HCT116 (cell line): ENCODE data around the gene FAM184A. TPM values are rescaled to one million over a fixed set of nuclear protein-coding genes. Genes with fewer than 3 reads are reported as not detected.

Source experiments
- ATAC-seq: fragments of 200-7000 bp; cut with Tn5 transposase; 2 replicates; pipeline ENCODE4 v1.9.1; 2020; ENCODE audit warnings: mild to moderate bottlenecking, moderate library complexity
- BruUV-seq: library from RNA; stranded (reverse); fragments of 400-500 nt; replicated peaks from 2 replicates; lab custom pipeline; 2021; lab: Mats Ljungman, UMichigan
- CTCF ChIA-PET: fragments of 300-600 bp; sonication (Branson Sonifier 250); formaldehyde crosslinking; loops from one replicate; lab custom pipeline; 2021; ENCODE audit warnings: antibody characterized with exemption; lab: Charles Lee
- POLR2A ChIA-PET: fragments of 300-600, 350-600 bp; sonication (Branson Sonifier 250); formaldehyde crosslinking; loops from one replicate; lab custom pipeline; 2021; ENCODE audit warnings: antibody characterized with exemption; lab: Charles Lee
- RAD21 ChIA-PET, 2 experiments: fragments of 300-600 bp; sonication (Branson Sonifier 250); formaldehyde crosslinking; loops; one replicate each; lab custom pipeline; 2023; ENCODE audit warnings: low total read pairs in 2 of 2; ENCODE audit not compliant: uncharacterized antibody in 2 of 2, unreplicated experiment in 2 of 2, low non-redundant PET in 1 of 2; lab: Charles Lee
- DNase-seq: peaks from one replicate; pipeline ENCODE4 v3.0.0-alpha.2; 2010; ENCODE audit warnings: low read depth, low spot score
- H2AFZ ChIP-seq: fragments of 200-600 bp; shearing (Covaris generic), sonication (generic); 2 replicates; pipeline ENCODE4 v1.6.1; 2017; ENCODE audit warnings: low read depth, mixed run types, mixed read lengths, antibody characterized with exemption, low read length; ENCODE audit not compliant: poor library complexity, severe bottlenecking
- H3K27ac ChIP-seq: 2 replicates; pipeline ENCODE4 v1.5.1; 2012; ENCODE audit warnings: low read depth, low read length
- H3K27me3 ChIP-seq: fragments of 200-600 bp; sonication (generic); 2 replicates; pipeline ENCODE4 v1.6.1; 2016; ENCODE audit warnings: mixed run types, low read length, mixed read lengths; ENCODE audit not compliant: insufficient read depth
- H3K36me3 ChIP-seq, 2 experiments: fragments of 200-500 bp in 1 of 2; fragments of 200-600 bp in 1 of 2; sonication (Bioruptor generic) in 1 of 2; sonication (generic) in 1 of 2; 2 replicates each; pipeline versions ENCODE4 v1.5.1 to v1.6.1; 2014 to 2016; ENCODE audit warnings: low read length in 2 of 2, inconsistent platforms in 1 of 2, mixed read lengths in 1 of 2, mixed run types in 1 of 2; ENCODE audit not compliant: insufficient read depth in 2 of 2, control insufficient read depth in 1 of 2
- H3K4me1 ChIP-seq, 2 experiments: fragments of 200-600 bp in 1 of 2; sonication (generic) in 1 of 2; 2 replicates each; pipeline versions ENCODE4 v1.5.1 to v1.6.1; 2012 to 2017; ENCODE audit warnings: low read length in 2 of 2, inconsistent platforms in 1 of 2, mild to moderate bottlenecking in 1 of 2, mixed read lengths in 1 of 2, mixed run types in 1 of 2, moderate library complexity in 1 of 2; ENCODE audit not compliant: insufficient read depth in 2 of 2, control insufficient read depth in 1 of 2
- H3K4me2 ChIP-seq: fragments of 200-600 bp; sonication (generic); 2 replicates; pipeline ENCODE4 v1.6.1; 2017; ENCODE audit warnings: mixed run types, low read length, mixed read lengths
- H3K4me3 ChIP-seq, 2 experiments: fragments of 200-600 bp in 1 of 2; sonication (generic) in 1 of 2; replicated peaks in 1 of 2; 2 replicates each; pipeline ENCODE4 v1.5.1; 2011 to 2016; ENCODE audit warnings: low read length in 2 of 2, control low read depth in 1 of 2, low read depth in 1 of 2, mild to moderate bottlenecking in 1 of 2, mixed read lengths in 1 of 2, mixed run types in 1 of 2
- H3K79me2 ChIP-seq: fragments of 200-600 bp; sonication (generic); 2 replicates; pipeline ENCODE4 v1.6.1; 2017; ENCODE audit warnings: mild to moderate bottlenecking, mixed run types, low read length, moderate library complexity, mixed read lengths; ENCODE audit not compliant: insufficient read depth
- H3K9ac ChIP-seq: fragments of 200-600 bp; sonication (generic); 2 replicates; pipeline ENCODE4 v1.6.1; 2016; ENCODE audit warnings: low read length, mixed read lengths
- H3K9me2 ChIP-seq: fragments of 200-600 bp; sonication (generic), shearing (Covaris generic); 2 replicates; pipeline ENCODE4 v1.6.1; 2017; ENCODE audit warnings: mixed run types, mild to moderate bottlenecking, moderate library complexity; ENCODE audit not compliant: insufficient read depth
- H3K9me3 ChIP-seq, 2 experiments: fragments of 200-500 bp in 1 of 2; fragments of 200-600 bp in 1 of 2; sonication (Bioruptor generic) in 1 of 2; sonication (generic) in 1 of 2; 2 replicates each; pipeline ENCODE4 v1.6.1; 2014 to 2017; ENCODE audit warnings: low read length in 2 of 2, mixed read lengths in 2 of 2, inconsistent platforms in 1 of 2, low read depth in 1 of 2, mild to moderate bottlenecking in 1 of 2, mixed run types in 1 of 2, moderate library complexity in 1 of 2; ENCODE audit not compliant: control insufficient read depth in 1 of 2, insufficient read depth in 1 of 2
- H4K20me1 ChIP-seq: fragments of 200-600 bp; sonication (generic), shearing (Covaris generic); 2 replicates; pipeline ENCODE4 v1.6.1; 2017; ENCODE audit warnings: mixed run types, mild to moderate bottlenecking, moderate library complexity; ENCODE audit not compliant: insufficient read depth
- CBX3 ChIP-seq: IDR thresholded peaks from 2 replicates; pipeline ENCODE4 v1.6.1; 2012; ENCODE audit warnings: low read depth
- CEBPB ChIP-seq: IDR thresholded peaks from 2 replicates; pipeline ENCODE4 v1.6.1; 2012; ENCODE audit warnings: low read depth
- EGR1 ChIP-seq: IDR thresholded peaks from 2 replicates; pipeline ENCODE4 v1.6.1; 2012; ENCODE audit warnings: low read depth
- ELF1 ChIP-seq: IDR thresholded peaks from 2 replicates; pipeline ENCODE4 v1.6.1; 2012; ENCODE audit warnings: low read depth, borderline replicate concordance
- EZH2phosphoT487 ChIP-seq: fragments of 200-600 bp; IDR thresholded peaks from 2 replicates; pipeline ENCODE4 v1.6.1; 2018; ENCODE audit warnings: antibody characterized with exemption, borderline replicate concordance
- FOSL1 ChIP-seq: IDR thresholded peaks from 2 replicates; pipeline ENCODE4 v1.6.1; 2012; ENCODE audit warnings: low read depth
- JUND ChIP-seq: IDR thresholded peaks from 2 replicates; pipeline ENCODE4 v1.6.1; 2012
- POLR2AphosphoS5 ChIP-seq: IDR thresholded peaks from 2 replicates; pipeline ENCODE4 v1.6.1; 2011; ENCODE audit warnings: mild to moderate bottlenecking, low read depth, low read length, moderate library complexity
- RAD21 ChIP-seq: IDR thresholded peaks from 2 replicates; pipeline ENCODE4 v1.6.1; 2012; ENCODE audit warnings: low read depth, mild to moderate bottlenecking
- SRF ChIP-seq: IDR thresholded peaks from 2 replicates; pipeline ENCODE4 v1.6.1; 2012; ENCODE audit warnings: low read depth
- TCF7L2 ChIP-seq: IDR thresholded peaks from 2 replicates; pipeline ENCODE4 v1.7.0; 2011; ENCODE audit warnings: borderline replicate concordance, inconsistent platforms; ENCODE audit not compliant: insufficient read depth, insufficient read length; ENCODE audit errors: extremely low read depth
- YY1 ChIP-seq: IDR thresholded peaks from 2 replicates; pipeline ENCODE4 v1.6.1; 2011; ENCODE audit warnings: low read length, low read depth, moderate library complexity, mild to moderate bottlenecking; ENCODE audit not compliant: insufficient replicate concordance; ENCODE audit errors: extremely low read depth
- intact Hi-C: fragments of 100-400 bp; cut with micrococcal nuclease; formaldehyde crosslinking; loops from 2 replicates; pipeline ENCODE4 v1.10.0; 2022
- total RNA-seq: library from RNA; stranded (reverse); gene quantifications from one replicate; pipeline ENCODE4 v1.2.1, GENCODE V29; 2021; ENCODE audit not compliant: unreplicated experiment

Gene FAM184A
- total RNA-seq, 1 experiment from 2014 or later = 2.4 TPM

DNA sequence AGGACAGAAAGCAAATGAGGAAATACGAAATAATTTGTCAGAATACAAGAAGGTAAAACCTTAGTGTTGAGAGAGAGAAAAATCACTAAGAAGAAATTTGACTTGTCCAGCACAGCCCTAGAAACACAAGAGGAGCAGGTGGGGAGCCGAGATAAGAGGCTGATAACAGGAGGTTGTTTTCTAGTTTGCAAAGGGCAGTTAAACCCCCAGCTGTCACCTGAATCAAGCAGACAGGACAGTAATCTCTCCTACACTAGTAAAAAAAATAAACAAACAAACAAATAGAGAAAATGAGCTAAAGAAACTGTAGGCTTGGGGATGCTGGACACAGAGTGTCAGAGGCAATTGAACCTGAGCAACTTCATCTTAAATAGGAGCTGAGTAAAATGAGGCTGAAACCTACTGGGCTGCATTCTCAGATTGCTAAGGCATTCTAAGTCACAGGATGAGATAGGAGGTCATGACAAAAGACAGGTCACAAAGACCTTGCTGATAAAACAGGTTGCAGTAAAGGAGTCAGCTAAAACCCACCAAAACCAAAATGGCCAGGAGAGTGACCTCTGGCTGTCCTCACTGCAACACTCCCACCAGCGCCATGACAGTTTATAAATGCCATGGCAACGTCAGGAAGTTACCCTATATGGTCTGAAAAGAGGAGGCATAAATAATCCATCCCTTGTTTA is 40.4 kb downstream of the FAM184A start:
- Histone ChIP-seq H3K36me3 (no peaks in the 10 kb centered on the region), H3K27ac (no peak overlapping the region), H3K4me1 (no peaks in the 10 kb centered on the region), H3K4me2 (no peak overlapping the region), H4K20me1 (no peaks in the 10 kb centered on the region), H2AFZ (no peak overlapping the region), H3K79me2 (no peaks in the 10 kb centered on the region), H3K27me3 (no peaks in the 10 kb centered on the region), H3K9ac (no peak overlapping the region), H3K9me2 (no peaks in the 10 kb centered on the region), H3K9me3 (no peaks in the 10 kb centered on the region), H3K4me3 (no peak overlapping the region)
- no peak for TF ChIP-seq POLR2AphosphoS5
- no peak for TF ChIP-seq SRF
- no peak for TF ChIP-seq EZH2phosphoT487
- TF ChIP-seq RAD21 = no peak
- no peak for TF ChIP-seq JUND
- no peak for TF ChIP-seq CEBPB
- no peak for TF ChIP-seq YY1
- TF ChIP-seq TCF7L2 = no peak
- TF ChIP-seq FOSL1 = no peak
- TF ChIP-seq ELF1 = no peak
- no TSS peak for BruUV-seq
- ATAC-seq (no peak), DNase-seq (no peak)
- ChIA-PET POLR2A (no interaction called here), CTCF (no interaction called here), RAD21 (no interaction called here)
- intact Hi-C loops = no loop called here

DNA sequence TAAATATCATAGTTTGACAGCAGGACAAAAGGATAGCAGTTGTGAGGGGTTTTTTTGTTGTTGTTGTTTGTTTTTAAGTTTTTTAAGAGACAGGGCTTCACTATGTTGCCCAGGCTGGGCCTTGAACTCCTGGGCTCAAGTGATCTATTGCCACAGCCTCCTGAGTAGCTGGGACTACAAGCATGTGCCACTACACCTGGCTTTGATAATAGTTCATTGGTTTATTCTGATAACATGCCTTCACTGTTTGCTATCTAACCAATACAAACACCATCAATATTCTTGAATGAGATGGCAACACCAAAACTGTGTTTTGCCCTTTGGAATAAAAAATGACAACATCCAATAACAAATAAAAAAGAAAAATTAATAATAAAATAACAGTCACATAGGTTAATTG is 41.2 kb downstream of the FAM184A start:
- H3K79me2 ChIP-seq = no peaks in the 10 kb centered on the region
- H3K27me3 ChIP-seq = no peaks in the 10 kb centered on the region
- no peak overlapping the region for H3K4me2 ChIP-seq
- no peaks in the 10 kb centered on the region for H3K9me3 ChIP-seq
- POLR2A ChIA-PET = no interaction called here
- no peaks in the 10 kb centered on the region for H3K4me1 ChIP-seq
- no peaks in the 10 kb centered on the region for H3K9me2 ChIP-seq
- H3K9ac ChIP-seq = no peak overlapping the region
- H3K36me3 ChIP-seq = no peaks in the 10 kb centered on the region
- intact Hi-C loops = no loop called here
- no peak for DNase-seq
- CTCF ChIA-PET = no interaction called here
- no peaks in the 10 kb centered on the region for H4K20me1 ChIP-seq
- ATAC-seq = no peak
- no peak overlapping the region for H3K27ac ChIP-seq
- H2AFZ ChIP-seq = no peak overlapping the region
- RAD21 ChIA-PET = no interaction called here
- no TSS peak for BruUV-seq
- no peak overlapping the region for H3K4me3 ChIP-seq
- no peak for TF ChIP-seq CBX3
- TF ChIP-seq POLR2AphosphoS5 = no peak
- TF ChIP-seq TCF7L2 = no peak
- TF ChIP-seq EGR1 = no peak
